Loucy (cell line): Measurements from ENCODE around the gene UBR4.

Experiments used
- EZH2phosphoT487 ChIP-seq: fragments of 200-600 bp; IDR thresholded peaks from 2 replicates; pipeline ENCODE4 v1.6.1; 2018; ENCODE audit warnings: antibody characterized with exemption, mild to moderate bottlenecking, moderate library complexity, borderline replicate concordance
- TF ChIP-seq, protein P1 (sequence below): fragments of 200-600 bp; sonication (generic); conservative IDR thresholded peaks from 2 replicates; pipeline ENCODE4 v1.5.1; 2014; ENCODE audit warnings: mild to moderate bottlenecking, antibody characterized with exemption, low read length

DNA sequence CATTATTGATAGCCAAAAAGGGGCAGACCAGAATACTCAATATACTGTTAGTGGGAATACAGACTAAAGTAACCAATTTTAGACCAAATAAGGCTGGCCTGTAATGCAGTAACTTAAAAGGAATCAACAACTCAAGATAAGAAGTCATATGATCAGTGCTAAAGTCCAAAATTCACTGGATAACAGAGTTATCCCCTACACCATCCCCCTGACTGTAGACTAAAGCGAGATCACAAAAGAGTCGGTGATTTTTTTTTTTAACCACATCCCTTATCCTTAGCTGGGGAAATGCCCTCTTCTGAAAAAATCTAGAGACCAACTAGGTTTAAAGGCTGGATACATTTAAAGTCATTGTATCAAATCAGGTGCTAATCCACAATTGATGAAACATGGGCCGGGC, 7.7 kb downstream of the UBR4 start:
- TF ChIP-seq, protein P1, sequence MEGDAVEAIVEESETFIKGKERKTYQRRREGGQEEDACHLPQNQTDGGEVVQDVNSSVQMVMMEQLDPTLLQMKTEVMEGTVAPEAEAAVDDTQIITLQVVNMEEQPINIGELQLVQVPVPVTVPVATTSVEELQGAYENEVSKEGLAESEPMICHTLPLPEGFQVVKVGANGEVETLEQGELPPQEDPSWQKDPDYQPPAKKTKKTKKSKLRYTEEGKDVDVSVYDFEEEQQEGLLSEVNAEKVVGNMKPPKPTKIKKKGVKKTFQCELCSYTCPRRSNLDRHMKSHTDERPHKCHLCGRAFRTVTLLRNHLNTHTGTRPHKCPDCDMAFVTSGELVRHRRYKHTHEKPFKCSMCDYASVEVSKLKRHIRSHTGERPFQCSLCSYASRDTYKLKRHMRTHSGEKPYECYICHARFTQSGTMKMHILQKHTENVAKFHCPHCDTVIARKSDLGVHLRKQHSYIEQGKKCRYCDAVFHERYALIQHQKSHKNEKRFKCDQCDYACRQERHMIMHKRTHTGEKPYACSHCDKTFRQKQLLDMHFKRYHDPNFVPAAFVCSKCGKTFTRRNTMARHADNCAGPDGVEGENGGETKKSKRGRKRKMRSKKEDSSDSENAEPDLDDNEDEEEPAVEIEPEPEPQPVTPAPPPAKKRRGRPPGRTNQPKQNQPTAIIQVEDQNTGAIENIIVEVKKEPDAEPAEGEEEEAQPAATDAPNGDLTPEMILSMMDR, result no peak
- TF ChIP-seq EZH2phosphoT487, result no peak
